AG08396 (cell line): Measurements from ENCODE around the gene EXT2.

Experiments
- DNase-seq: peaks from one replicate; pipeline ENCODE4 v3.0.0; 2012; ENCODE audit warnings: low spot score, mixed read lengths

Gene EXT2

GRCh38 chr11:44134625-44135024, 39.1 kb downstream of the EXT2 start:
- no peak for DNase-seq

GRCh38 chr11:44136176-44136945, 40.9 kb downstream of the EXT2 start:
- DNase-seq = no peak

- DNase-seq = no peak
These were observed 41.6 kb downstream of the EXT2 start for GRCh38 chr11:44137057-44137456.

- DNase-seq = no peak
These were observed 42.8 kb downstream of the EXT2 start for GRCh38 chr11:44138286-44138685.

- no peak for DNase-seq
These were observed 43.5 kb downstream of the EXT2 start for GRCh38 chr11:44138980-44139379.

GRCh38 chr11:44139565-44140330, 44.3 kb downstream of the EXT2 start:
- DNase-seq = no peak

GRCh38 chr11:44140372-44140771, 44.9 kb downstream of the EXT2 start:
- no peak for DNase-seq

- no peak for DNase-seq
These were observed 45.3 kb downstream of the EXT2 start for GRCh38 chr11:44140805-44141204.

- DNase-seq = no peak
These were observed 48.8 kb downstream of the EXT2 start for GRCh38 chr11:44143987-44144909.

GRCh38 chr11:44145011-44145775, 49.7 kb downstream of the EXT2 start:
- DNase-seq = no peak

GRCh38 chr11:44146931-44147330, 51.5 kb downstream of the EXT2 start:
- no peak for DNase-seq

- DNase-seq = no peak
These were observed 52.3 kb downstream of the EXT2 start for GRCh38 chr11:44147751-44148150.

GRCh38 chr11:44149651-44150050, 54.2 kb downstream of the EXT2 start:
- DNase-seq = no peak

- no peak for DNase-seq
These were observed 54.9 kb downstream of the EXT2 start for GRCh38 chr11:44150401-44150800.

- no peak for DNase-seq
These were observed 61.5 kb downstream of the EXT2 start for GRCh38 chr11:44157019-44157418.

GRCh38 chr11:44158384-44158783, 62.9 kb downstream of the EXT2 start:
- no peak for DNase-seq

GRCh38 chr11:44159848-44160721, 64.6 kb downstream of the EXT2 start:
- DNase-seq = no peak

GRCh38 chr11:44162004-44162403, 66.5 kb downstream of the EXT2 start:
- DNase-seq = no peak

GRCh38 chr11:44162662-44163061, 67.2 kb downstream of the EXT2 start:
- DNase-seq = no peak

GRCh38 chr11:44165432-44165831, 70.0 kb downstream of the EXT2 start:
- no peak for DNase-seq

GRCh38 chr11:44167046-44167445, 71.6 kb downstream of the EXT2 start:
- DNase-seq = no peak
